ENCODE results near the gene TM2D3.

TM2D3 gene

GRCh38 chr15:101599091-101599490 lies 53.1 kb downstream of the TM2D3 start:
- DNase-seq: no peak

GRCh38 chr15:101597360-101597928 lies 54.7 kb downstream of the TM2D3 start:
- no peak for DNase-seq

GRCh38 chr15:101596633-101597032 lies 55.5 kb downstream of the TM2D3 start:
- no peak for DNase-seq
